Mesothelial cell of epicardium (in vitro differentiated cells): ENCODE measurements around the gene FMNL2. TPM values are rescaled to one million over a fixed set of nuclear protein-coding genes. Genes with fewer than 3 reads are reported as not detected.

Experiments used
- DNase-seq, 2 experiments: peaks; one replicate each; pipeline ENCODE4 v3.0.0; 2021; ENCODE audit warnings: low spot score in 2 of 2; ENCODE audit not compliant: unreplicated experiment in 2 of 2
- H3K27ac Mint-ChIP-seq: 2 replicates; pipeline ENCODE4 v1.8.0; 2021; ENCODE audit warnings: mixed read lengths
- H3K27me3 Mint-ChIP-seq: 2 replicates; pipeline ENCODE4 v1.8.0; 2021; ENCODE audit warnings: low read depth, mixed read lengths
- H3K36me3 Mint-ChIP-seq: 2 replicates; pipeline ENCODE4 v1.8.0; 2021; ENCODE audit warnings: mixed read lengths
- H3K4me1 Mint-ChIP-seq: 2 replicates; pipeline ENCODE4 v1.8.0; 2021; ENCODE audit warnings: mixed read lengths
- H3K4me3 Mint-ChIP-seq: 2 replicates; pipeline ENCODE4 v1.8.0; 2021; ENCODE audit warnings: mild to moderate bottlenecking, moderate library complexity, mixed read lengths
- H3K9me3 Mint-ChIP-seq: 2 replicates; pipeline ENCODE4 v1.8.0; 2021; ENCODE audit warnings: mixed read lengths
- total RNA-seq: library from RNA; stranded (reverse); gene quantifications from 3 replicates; pipeline ENCODE4 v1.2.1, GENCODE V29; 2021
- TF ChIP-seq, protein P1 (sequence below): fragments of 200-600 bp; sonication (generic); IDR thresholded peaks from one replicate; pipeline ENCODE4 v1.5.0; 2021; ENCODE audit warnings: antibody characterized with exemption; ENCODE audit not compliant: unreplicated experiment

Gene FMNL2
- total RNA-seq, 1 donor from 2014 or later: 52.6 TPM

DNA sequence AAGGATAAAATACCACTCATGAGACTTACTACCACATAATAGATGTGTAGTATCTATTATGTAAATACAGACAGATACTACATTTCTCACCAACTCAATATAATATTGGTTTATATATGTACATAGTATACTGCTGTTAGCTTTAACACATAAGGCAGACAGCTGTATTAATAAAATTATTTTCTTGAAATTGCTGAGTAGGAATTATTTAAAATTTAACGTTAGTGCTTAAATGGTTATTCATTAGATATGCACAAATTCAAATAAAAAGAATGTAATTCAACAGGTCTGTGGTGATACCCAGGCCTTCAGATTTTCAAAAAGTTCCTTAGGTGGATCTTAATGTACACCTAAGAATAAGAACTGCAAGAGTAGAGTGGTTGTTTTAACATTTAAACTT lies 323.2 kb downstream of the FMNL2 start:
- TF ChIP-seq, protein P1, sequence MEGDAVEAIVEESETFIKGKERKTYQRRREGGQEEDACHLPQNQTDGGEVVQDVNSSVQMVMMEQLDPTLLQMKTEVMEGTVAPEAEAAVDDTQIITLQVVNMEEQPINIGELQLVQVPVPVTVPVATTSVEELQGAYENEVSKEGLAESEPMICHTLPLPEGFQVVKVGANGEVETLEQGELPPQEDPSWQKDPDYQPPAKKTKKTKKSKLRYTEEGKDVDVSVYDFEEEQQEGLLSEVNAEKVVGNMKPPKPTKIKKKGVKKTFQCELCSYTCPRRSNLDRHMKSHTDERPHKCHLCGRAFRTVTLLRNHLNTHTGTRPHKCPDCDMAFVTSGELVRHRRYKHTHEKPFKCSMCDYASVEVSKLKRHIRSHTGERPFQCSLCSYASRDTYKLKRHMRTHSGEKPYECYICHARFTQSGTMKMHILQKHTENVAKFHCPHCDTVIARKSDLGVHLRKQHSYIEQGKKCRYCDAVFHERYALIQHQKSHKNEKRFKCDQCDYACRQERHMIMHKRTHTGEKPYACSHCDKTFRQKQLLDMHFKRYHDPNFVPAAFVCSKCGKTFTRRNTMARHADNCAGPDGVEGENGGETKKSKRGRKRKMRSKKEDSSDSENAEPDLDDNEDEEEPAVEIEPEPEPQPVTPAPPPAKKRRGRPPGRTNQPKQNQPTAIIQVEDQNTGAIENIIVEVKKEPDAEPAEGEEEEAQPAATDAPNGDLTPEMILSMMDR: no peak
- H3K36me3 Mint-ChIP-seq: peaks cover 24% of the 10 kb centered on the region
- H3K27ac Mint-ChIP-seq: no peak overlapping the region
- no peak for DNase-seq
- H3K9me3 Mint-ChIP-seq: no peaks in the 10 kb centered on the region
- H3K4me3 Mint-ChIP-seq: no peak overlapping the region
- H3K27me3 Mint-ChIP-seq: no peaks in the 10 kb centered on the region
- no peaks in the 10 kb centered on the region for H3K4me1 Mint-ChIP-seq

DNA sequence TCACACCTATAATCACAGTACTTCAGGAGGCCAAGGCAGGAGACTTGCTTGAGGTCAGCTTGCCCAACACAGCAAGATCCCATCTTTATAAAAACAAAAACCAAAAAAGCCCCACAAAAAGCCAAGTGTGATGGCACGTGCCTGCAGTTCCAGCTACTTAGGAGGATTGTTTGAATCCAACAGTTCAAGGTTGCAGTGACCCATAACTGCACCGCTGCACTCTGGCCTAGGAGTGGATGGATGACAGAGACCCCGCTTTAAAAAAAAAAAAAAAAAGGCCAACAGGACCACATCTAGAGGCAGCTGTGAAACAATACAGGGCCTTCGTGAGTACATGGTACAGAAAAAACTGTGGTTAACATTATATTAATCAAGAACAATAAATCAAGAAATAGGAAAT lies 326.1 kb downstream of the FMNL2 start:
- Mint-ChIP-seq H3K27me3 (no peaks in the 10 kb centered on the region), H3K27ac (no peak overlapping the region), H3K4me1 (no peaks in the 10 kb centered on the region), H3K4me3 (no peak overlapping the region), H3K36me3 (peaks cover 39% of the 10 kb centered on the region), H3K9me3 (no peaks in the 10 kb centered on the region)
- DNase-seq: no peak
- TF ChIP-seq, protein P1: no peak

DNA sequence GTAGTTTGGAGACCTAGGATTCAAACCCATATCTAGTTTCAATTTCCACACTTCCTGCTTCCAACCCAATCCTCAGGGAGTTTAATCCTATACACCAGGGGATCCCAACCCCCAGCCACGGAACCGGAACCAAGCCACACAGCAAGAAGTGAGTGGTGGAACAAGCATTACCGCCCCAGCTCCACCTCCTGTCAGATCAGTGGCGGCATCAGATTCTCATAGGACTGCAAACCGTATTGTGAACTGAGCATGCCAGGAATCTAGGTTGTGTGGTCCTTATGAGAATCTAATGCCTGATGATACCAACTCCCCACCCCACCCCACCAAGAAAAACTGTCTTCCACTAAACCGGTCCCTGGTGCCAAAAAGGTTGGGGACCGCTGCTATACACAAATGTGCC lies 329.8 kb downstream of the FMNL2 start:
- TF ChIP-seq, protein P1: no peak
- no peak overlapping the region for H3K4me3 Mint-ChIP-seq
- peaks cover 49% of the 10 kb centered on the region for H3K36me3 Mint-ChIP-seq
- H3K9me3 Mint-ChIP-seq: no peaks in the 10 kb centered on the region
- no peaks in the 10 kb centered on the region for H3K27me3 Mint-ChIP-seq
- H3K4me1 Mint-ChIP-seq: no peaks in the 10 kb centered on the region
- no peak for DNase-seq
- H3K27ac Mint-ChIP-seq: no peak overlapping the region

DNA sequence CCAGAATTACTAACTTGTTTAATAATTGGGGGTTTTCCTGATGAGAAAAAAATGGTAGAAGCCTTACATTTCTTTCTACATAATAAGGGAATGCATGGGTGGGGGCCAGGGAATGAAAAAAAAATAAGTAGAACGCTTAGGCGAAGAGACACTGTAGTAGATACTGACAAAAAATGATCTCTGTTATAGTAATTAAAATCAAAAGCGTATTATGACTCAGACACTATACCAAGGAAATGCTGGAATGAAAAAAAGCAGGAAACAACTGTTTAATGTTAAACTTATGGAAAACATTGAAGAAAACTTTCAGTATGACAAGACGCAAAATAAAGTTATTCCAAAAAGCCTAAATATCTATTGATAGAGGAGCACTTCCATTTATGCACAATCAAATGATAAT lies 339.4 kb downstream of the FMNL2 start:
- TF ChIP-seq, protein P1: no peak
- DNase-seq: no peak
- H3K9me3 Mint-ChIP-seq: no peaks in the 10 kb centered on the region
- no peaks in the 10 kb centered on the region for H3K27me3 Mint-ChIP-seq
- H3K4me1 Mint-ChIP-seq: peaks cover 3% of the 10 kb centered on the region
- H3K27ac Mint-ChIP-seq: no peak overlapping the region
- peaks cover 31% of the 10 kb centered on the region for H3K36me3 Mint-ChIP-seq
- H3K4me3 Mint-ChIP-seq: no peak overlapping the region

DNA sequence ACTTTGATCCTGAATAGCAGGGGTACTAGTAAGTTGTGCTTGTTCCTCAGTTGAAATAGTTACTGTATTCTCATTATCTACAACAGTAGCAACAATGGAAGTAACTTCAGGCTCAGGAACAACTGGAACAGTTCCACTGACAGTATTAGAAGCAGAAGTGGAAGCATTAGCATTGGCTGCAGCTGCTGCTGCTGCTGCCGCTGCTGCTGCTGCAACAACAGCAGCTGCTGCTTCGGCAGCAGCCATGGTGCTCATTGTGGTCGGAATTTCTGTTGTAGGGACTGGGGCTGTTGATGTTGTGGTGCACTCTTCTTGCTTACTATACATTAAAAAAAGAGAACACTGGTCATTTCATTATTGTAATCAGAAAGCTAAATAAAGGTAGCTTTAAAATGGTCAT lies 341.5 kb downstream of the FMNL2 start:
- Mint-ChIP-seq H3K27me3 (no peaks in the 10 kb centered on the region), H3K36me3 (peaks cover 36% of the 10 kb centered on the region), H3K27ac (no peak overlapping the region), H3K4me3 (no peak overlapping the region), H3K9me3 (no peaks in the 10 kb centered on the region), H3K4me1 (peaks cover 3% of the 10 kb centered on the region)
- no peak for DNase-seq
- TF ChIP-seq, protein P1: no peak

DNA sequence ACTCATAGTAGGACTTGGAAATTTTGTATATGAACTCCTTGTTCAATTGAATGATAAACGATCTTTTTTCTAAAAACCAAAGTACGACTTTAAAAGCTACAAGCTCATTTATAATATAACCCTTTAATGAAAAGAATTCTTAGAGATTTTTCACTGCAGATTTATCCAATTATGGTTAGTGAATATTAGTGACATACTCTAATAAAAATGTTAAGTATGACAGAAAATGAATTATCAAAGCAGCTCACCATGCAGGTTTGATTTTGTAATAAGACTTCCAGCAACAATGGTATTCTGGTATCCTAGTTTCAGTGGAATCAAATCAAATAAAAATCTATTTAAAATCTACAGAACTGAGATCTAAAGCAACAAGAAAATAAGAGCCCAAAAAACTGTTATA lies 343.8 kb downstream of the FMNL2 start:
- peaks cover 40% of the 10 kb centered on the region for H3K36me3 Mint-ChIP-seq
- TF ChIP-seq, protein P1: no peak
- no peaks in the 10 kb centered on the region for H3K27me3 Mint-ChIP-seq
- H3K9me3 Mint-ChIP-seq: peaks cover 3% of the 10 kb centered on the region
- no peak overlapping the region for H3K27ac Mint-ChIP-seq
- H3K4me3 Mint-ChIP-seq: no peak overlapping the region
- peaks cover 3% of the 10 kb centered on the region for H3K4me1 Mint-ChIP-seq
- DNase-seq: no peak
